IPS-15b (cell line): ENCODE measurements around the gene IQCF5.
"Not testable (repeated sequence)": the region's sequence is repeated elsewhere in the genome, so short reads cannot be mapped to it uniquely, and the experiment has no call there.

Experiments used
- H3K27me3 ChIP-seq: one replicate; pipeline ENCODE4 v1.6.1; 2013; ENCODE audit warnings: low read length; ENCODE audit not compliant: control insufficient read depth, insufficient read depth
- H3K36me3 ChIP-seq: one replicate; pipeline ENCODE4 v1.6.1; 2013; ENCODE audit warnings: low read length; ENCODE audit not compliant: control insufficient read depth, insufficient read depth
- H3K4me1 ChIP-seq: one replicate; pipeline ENCODE4 v1.6.1; 2013; ENCODE audit warnings: mild to moderate bottlenecking, low read length; ENCODE audit not compliant: control insufficient read depth, insufficient read depth
- H3K4me3 ChIP-seq: one replicate; pipeline ENCODE4 v1.5.1; 2013; ENCODE audit warnings: low read depth, low read length
- H3K9ac ChIP-seq: one replicate; pipeline ENCODE4 v1.6.1; 2013; ENCODE audit warnings: low read depth, mild to moderate bottlenecking, low read length
- H3K9me3 ChIP-seq: one replicate; pipeline ENCODE4 v1.6.1; 2013; ENCODE audit warnings: mild to moderate bottlenecking, low read length; ENCODE audit not compliant: control insufficient read depth, insufficient read depth

IQCF5 gene

GRCh38 chr3:51891242-51892039 lies 16.0 kb upstream of the IQCF5 start:
- H3K27me3 ChIP-seq = no peaks in the 10 kb centered on the region

GRCh38 chr3:51888463-51889105 lies 13.2 kb upstream of the IQCF5 start:
- Histone ChIP-seq H3K4me1 (no peaks in the 10 kb centered on the region), H3K4me3 (no peak overlapping the region), H3K27me3 (no peaks in the 10 kb centered on the region), H3K9ac (no peak overlapping the region), H3K9me3 (no peaks in the 10 kb centered on the region), H3K36me3 (no peaks in the 10 kb centered on the region)

More at GRCh38 chr3:51891242-51892039, 16.0 kb upstream of the IQCF5 start:
- no peaks in the 10 kb centered on the region for H3K9me3 ChIP-seq
- no peak overlapping the region for H3K4me3 ChIP-seq
- H3K4me1 ChIP-seq = no peaks in the 10 kb centered on the region
- H3K36me3 ChIP-seq = no peaks in the 10 kb centered on the region
- no peak overlapping the region for H3K9ac ChIP-seq

GRCh38 chr3:51887620-51888019 lies 12.2 kb upstream of the IQCF5 start:
- Histone ChIP-seq H3K4me3 (no peak overlapping the region), H3K27me3 (no peaks in the 10 kb centered on the region), H3K4me1 (no peaks in the 10 kb centered on the region), H3K9me3 (no peaks in the 10 kb centered on the region), H3K9ac (no peak overlapping the region), H3K36me3 (no peaks in the 10 kb centered on the region)

- Histone ChIP-seq H3K4me3 (no peak overlapping the region), H3K27me3 (no peaks in the 10 kb centered on the region), H3K36me3 (no peaks in the 10 kb centered on the region), H3K4me1 (no peaks in the 10 kb centered on the region), H3K9ac (no peak overlapping the region), H3K9me3 (no peaks in the 10 kb centered on the region)
Observed at GRCh38 chr3:51886447-51886846, 11.0 kb upstream of the IQCF5 start.

DNA sequence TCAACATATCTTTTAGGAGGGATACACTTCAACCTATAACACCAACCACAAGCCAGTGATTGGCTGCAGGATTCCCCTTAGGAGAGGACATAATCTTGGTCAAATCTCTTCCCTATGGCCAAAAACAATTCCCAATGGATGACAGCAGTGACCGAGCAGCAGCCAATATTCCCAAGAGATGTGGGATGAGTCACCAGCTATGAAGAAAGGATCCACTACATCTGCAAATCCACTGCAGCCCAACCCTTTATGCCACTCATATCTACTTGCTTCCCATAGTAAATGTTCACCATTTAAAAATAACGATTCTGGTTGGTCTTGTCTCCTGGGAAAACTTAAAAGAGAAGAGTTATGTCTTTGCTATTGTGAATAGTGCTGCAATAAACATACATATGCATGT lies 4.5 kb upstream of the IQCF5 start:
- H3K9me3 ChIP-seq = no peaks in the 10 kb centered on the region
- H3K27me3 ChIP-seq = no peaks in the 10 kb centered on the region
- no peak overlapping the region for H3K4me3 ChIP-seq
- H3K4me1 ChIP-seq = no peaks in the 10 kb centered on the region
- no peak overlapping the region for H3K9ac ChIP-seq
- H3K36me3 ChIP-seq = no peaks in the 10 kb centered on the region

DNA sequence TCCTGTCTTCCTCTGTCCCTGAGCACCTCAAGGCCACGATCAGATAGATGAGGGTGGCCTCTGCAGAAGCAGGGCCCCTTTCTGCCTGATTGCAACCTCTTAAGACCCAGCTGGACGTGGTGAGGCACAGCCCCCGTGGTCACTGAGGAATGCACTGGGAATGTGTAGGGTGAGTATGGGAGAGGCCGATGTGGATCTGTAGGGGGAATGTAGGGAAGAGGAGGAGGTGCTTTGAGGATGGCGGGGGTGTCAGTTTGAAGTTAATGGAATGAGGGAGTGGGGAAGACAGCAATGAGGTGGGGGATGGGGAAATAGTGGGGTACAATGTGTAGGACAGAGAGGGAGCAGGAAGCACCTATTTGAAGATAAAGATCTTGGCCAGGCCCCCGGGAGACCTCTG lies 785 bp upstream of the IQCF5 start:
- Histone ChIP-seq H3K4me1 (no peaks in the 10 kb centered on the region), H3K27me3 (no peaks in the 10 kb centered on the region)

GRCh38 chr3:51874889-51875288 lies 512 bp downstream of the IQCF5 start:
- H3K4me3 ChIP-seq = no peak overlapping the region
- no peaks in the 10 kb centered on the region for H3K36me3 ChIP-seq
- H3K4me1 ChIP-seq = no peaks in the 10 kb centered on the region
- H3K27me3 ChIP-seq = no peaks in the 10 kb centered on the region
- H3K9ac ChIP-seq = no peak overlapping the region
- no peaks in the 10 kb centered on the region for H3K9me3 ChIP-seq

More for the DNA sequence above, 785 bp upstream of the IQCF5 start:
- Histone ChIP-seq H3K36me3 (no peaks in the 10 kb centered on the region), H3K9ac (no peak overlapping the region), H3K4me3 (no peak overlapping the region), H3K9me3 (no peaks in the 10 kb centered on the region)

GRCh38 chr3:51874411-51874810 lies 990 bp downstream of the IQCF5 start:
- H3K36me3 ChIP-seq = no peaks in the 10 kb centered on the region
- no peak overlapping the region for H3K9ac ChIP-seq
- H3K4me1 ChIP-seq = peaks cover 1% of the 10 kb centered on the region
- no peak overlapping the region for H3K4me3 ChIP-seq
- H3K27me3 ChIP-seq = no peaks in the 10 kb centered on the region
- no peaks in the 10 kb centered on the region for H3K9me3 ChIP-seq

GRCh38 chr3:51873876-51874275 lies 1.5 kb downstream of the IQCF5 start:
- Histone ChIP-seq H3K27me3 (no peaks in the 10 kb centered on the region), H3K36me3 (no peaks in the 10 kb centered on the region), H3K4me1 (peaks cover 3% of the 10 kb centered on the region), H3K9ac (no peak overlapping the region), H3K4me3 (no peak overlapping the region), H3K9me3 (no peaks in the 10 kb centered on the region)

DNA sequence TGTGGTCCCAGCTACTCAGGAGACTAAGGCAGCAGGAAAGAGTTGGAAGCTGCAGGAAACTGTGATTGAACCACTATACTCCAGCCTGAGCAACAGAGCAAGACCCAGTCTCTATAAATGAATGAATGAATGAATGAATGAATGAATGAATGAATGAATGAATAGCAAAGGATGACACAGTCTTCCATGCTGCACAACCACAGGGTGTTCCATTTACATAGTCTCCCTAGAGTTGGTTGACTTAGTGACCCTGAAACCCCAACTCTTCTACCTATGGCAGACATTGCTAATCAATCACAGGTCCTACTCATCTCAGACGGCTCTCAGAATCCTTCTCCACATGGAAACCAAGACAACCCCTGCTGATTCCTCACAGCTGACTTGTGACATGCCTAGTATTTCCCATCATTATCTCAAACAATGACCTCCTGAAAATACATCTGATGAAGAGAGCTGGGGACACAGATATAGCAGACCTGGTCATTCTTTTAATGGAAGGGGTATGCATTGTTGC lies 2.1 kb downstream of the IQCF5 start:
- Histone ChIP-seq H3K4me3 (no peak overlapping the region), H3K27me3 (no peaks in the 10 kb centered on the region), H3K9me3 (no peaks in the 10 kb centered on the region), H3K36me3 (no peaks in the 10 kb centered on the region), H3K9ac (no peak overlapping the region), H3K4me1 (peaks cover 5% of the 10 kb centered on the region)

- Histone ChIP-seq H3K9me3 (no peaks in the 10 kb centered on the region), H3K9ac (no peak overlapping the region), H3K27me3 (no peaks in the 10 kb centered on the region), H3K4me1 (peaks cover 5% of the 10 kb centered on the region), H3K36me3 (no peaks in the 10 kb centered on the region), H3K4me3 (no peak overlapping the region)
Observed at GRCh38 chr3:51869304-51869703, 6.1 kb downstream of the IQCF5 start.

DNA sequence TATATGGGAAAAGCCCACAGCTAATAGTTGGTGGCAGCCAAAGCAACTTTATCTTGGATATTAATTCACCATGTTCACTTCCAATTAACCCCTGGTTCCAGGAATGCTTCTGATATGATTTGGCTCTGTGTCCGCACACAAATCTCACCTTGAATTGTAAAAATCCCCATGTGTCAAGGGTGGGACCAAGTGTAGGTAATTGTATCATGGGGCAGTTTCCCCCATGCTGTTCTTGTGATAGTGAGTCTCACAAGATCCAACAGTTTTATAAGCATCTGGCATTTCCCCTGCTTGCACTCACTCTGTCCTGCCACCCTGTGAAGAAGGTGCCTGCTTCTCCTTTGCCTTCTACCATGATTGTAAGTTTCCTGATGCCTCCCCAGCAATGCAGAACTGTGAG lies 6.5 kb downstream of the IQCF5 start:
- not testable (repeated sequence) for H3K4me3 ChIP-seq, H3K27me3 ChIP-seq, H3K36me3 ChIP-seq, H3K4me1 ChIP-seq, H3K9ac ChIP-seq, H3K9me3 ChIP-seq
